Tibial artery (tissue), 4 donors: ENCODE measurements around the gene CASTOR2.

Experiments
- DNase-seq, 2 donors: peaks; one replicate each; pipeline ENCODE4 v3.0.0-alpha.2; 2019
- H3K27ac ChIP-seq, 2 donors: fragments of 200-600 bp; sonication (generic) in 1 of 2; 1 replicate in 1 of 2; 2 replicates in 1 of 2; pipeline ENCODE4 v1.5.1; 2018 to 2019; ENCODE audit warnings: mild to moderate bottlenecking in 1 of 2
- H3K27me3 ChIP-seq, 2 donors: fragments of 200-600 bp; sonication (generic) in 1 of 2; one replicate each; pipeline versions ENCODE4 v1.5.1 to v1.6.0; 2016 to 2019
- H3K36me3 ChIP-seq, 3 donors: fragments of 200-600 bp; sonication (generic) in 2 of 3; one replicate each; pipeline ENCODE4 v1.5.1; 2016 to 2019; ENCODE audit warnings: mild to moderate bottlenecking in 2 of 3
- H3K4me1 ChIP-seq, 4 donors: fragments of 200-600 bp; sonication (generic) in 2 of 4; 1 replicate in 3 of 4; 2 replicates in 1 of 4; pipeline ENCODE4 v1.5.1; 2016 to 2019
- H3K4me3 ChIP-seq, 2 donors: fragments of 200-600 bp; sonication (generic) in 1 of 2; 1 replicate in 1 of 2; 2 replicates in 1 of 2; pipeline ENCODE4 v1.5.1; 2018 to 2019; ENCODE audit warnings: mild to moderate bottlenecking in 2 of 2
- H3K9me3 ChIP-seq, 3 donors: fragments of 200-600 bp; sonication (generic) in 1 of 3; one replicate each; pipeline ENCODE4 v1.5.1; 2016 to 2019
- intact Hi-C: fragments of 100-400 bp; cut with DNase I; formaldehyde crosslinking; loops from one replicate; pipeline ENCODE4 v1.15.0; 2023; ENCODE audit warnings: low total_unique reads
- TF ChIP-seq, protein P1 (sequence below), 2 experiments: fragments of 200-600 bp in 1 of 2; fragments of 450-650 bp in 1 of 2; IDR thresholded peaks; one replicate each; pipeline ENCODE4 v1.5.1; 2017 to 2019; ENCODE audit warnings: antibody characterized with exemption in 2 of 2, mild to moderate bottlenecking in 1 of 2, moderate library complexity in 1 of 2

CASTOR2 gene

GRCh38 chr7:75010036-75010435, 45.5 kb downstream of the CASTOR2 start:
- no peak for DNase-seq
- intact Hi-C loops = no loop called here
- TF ChIP-seq, protein P1, sequence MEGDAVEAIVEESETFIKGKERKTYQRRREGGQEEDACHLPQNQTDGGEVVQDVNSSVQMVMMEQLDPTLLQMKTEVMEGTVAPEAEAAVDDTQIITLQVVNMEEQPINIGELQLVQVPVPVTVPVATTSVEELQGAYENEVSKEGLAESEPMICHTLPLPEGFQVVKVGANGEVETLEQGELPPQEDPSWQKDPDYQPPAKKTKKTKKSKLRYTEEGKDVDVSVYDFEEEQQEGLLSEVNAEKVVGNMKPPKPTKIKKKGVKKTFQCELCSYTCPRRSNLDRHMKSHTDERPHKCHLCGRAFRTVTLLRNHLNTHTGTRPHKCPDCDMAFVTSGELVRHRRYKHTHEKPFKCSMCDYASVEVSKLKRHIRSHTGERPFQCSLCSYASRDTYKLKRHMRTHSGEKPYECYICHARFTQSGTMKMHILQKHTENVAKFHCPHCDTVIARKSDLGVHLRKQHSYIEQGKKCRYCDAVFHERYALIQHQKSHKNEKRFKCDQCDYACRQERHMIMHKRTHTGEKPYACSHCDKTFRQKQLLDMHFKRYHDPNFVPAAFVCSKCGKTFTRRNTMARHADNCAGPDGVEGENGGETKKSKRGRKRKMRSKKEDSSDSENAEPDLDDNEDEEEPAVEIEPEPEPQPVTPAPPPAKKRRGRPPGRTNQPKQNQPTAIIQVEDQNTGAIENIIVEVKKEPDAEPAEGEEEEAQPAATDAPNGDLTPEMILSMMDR (IDR thresholded peaks at IDR 0.05) = no peak

DNA sequence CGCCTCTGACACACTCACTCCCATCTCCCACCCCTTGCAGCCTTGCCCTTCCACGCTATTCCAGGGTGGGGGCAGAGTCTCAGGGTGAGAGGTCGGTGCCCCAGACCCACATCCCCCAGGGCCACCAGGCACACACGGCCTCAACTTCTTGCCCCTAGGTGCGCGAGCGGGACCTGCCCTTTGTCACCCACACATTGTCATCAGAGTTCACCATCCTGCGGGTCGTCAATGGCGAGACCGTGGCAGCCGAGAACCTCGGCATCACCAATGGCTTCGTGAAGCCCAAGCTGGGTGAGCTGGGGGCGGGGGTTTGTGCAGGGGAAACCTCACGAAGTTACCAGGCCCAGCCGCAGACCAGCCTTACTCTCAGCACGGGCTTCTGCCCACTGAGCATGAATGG, 53.3 kb downstream of the CASTOR2 start:
- Histone ChIP-seq H3K27me3 (no peaks in the 10 kb centered on the region), H3K4me1 (no peaks in the 10 kb centered on the region), H3K9me3 (no peaks in the 10 kb centered on the region), H3K27ac (no peak overlapping the region), H3K36me3 (peaks cover 3 to 79% (median 33%) of the 10 kb centered on the region in 3 donors), H3K4me3 (no peak overlapping the region)
- intact Hi-C loops = no loop called here
- no peak for DNase-seq
- TF ChIP-seq, protein P1 (IDR thresholded peaks at IDR 0.05) = no peak

More at GRCh38 chr7:75010036-75010435, 45.5 kb downstream of the CASTOR2 start:
- Histone ChIP-seq H3K27me3 (no peaks in the 10 kb centered on the region), H3K9me3 (no peaks in the 10 kb centered on the region), H3K4me1 (no peaks in the 10 kb centered on the region), H3K36me3 (peaks cover 0 to 36% (median 8%) of the 10 kb centered on the region in 3 donors), H3K27ac (no peak overlapping the region), H3K4me3 (no peak overlapping the region)

- Histone ChIP-seq H3K4me3 (no peak overlapping the region), H3K36me3 (peaks cover 3 to 85% (median 33%) of the 10 kb centered on the region in 3 donors), H3K27ac (no peak overlapping the region), H3K27me3 (no peaks in the 10 kb centered on the region), H3K9me3 (no peaks in the 10 kb centered on the region), H3K4me1 (no peaks in the 10 kb centered on the region)
- no peak for DNase-seq
- intact Hi-C loops = no loop called here
- TF ChIP-seq, protein P1 (IDR thresholded peaks at IDR 0.05) = no peak
Observed at GRCh38 chr7:75018570-75019364, 54.3 kb downstream of the CASTOR2 start.

DNA sequence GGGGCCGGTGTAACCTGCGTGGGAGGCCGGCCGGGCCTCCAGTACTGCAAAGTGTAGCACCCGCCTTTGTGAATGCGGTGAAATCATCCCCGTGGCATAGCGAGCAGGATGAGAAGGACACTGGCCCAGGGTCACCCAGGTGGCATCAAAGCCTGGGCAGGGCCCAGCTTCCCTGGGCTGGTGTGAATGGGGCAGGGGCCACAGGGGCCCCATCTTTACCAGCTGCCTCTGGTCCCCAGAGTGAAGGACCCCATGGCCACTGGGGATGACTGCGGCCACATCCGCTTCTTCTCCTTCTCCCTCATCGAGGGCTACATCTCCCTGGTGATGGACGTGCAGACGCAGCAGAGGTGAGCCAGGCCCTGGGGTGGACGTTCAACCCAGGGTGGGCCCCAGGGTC, 55.3 kb downstream of the CASTOR2 start:
- no peaks in the 10 kb centered on the region for H3K4me1 ChIP-seq
- peaks cover 3 to 92% (median 42%) of the 10 kb centered on the region in 3 donors for H3K36me3 ChIP-seq
- no peaks in the 10 kb centered on the region for H3K27me3 ChIP-seq
- no peak overlapping the region for H3K27ac ChIP-seq
- DNase-seq = no peak
- H3K4me3 ChIP-seq = no peak overlapping the region
- intact Hi-C loops = no loop called here
- TF ChIP-seq, protein P1 (IDR thresholded peaks at IDR 0.05) = no peak
- H3K9me3 ChIP-seq = no peaks in the 10 kb centered on the region

- TF ChIP-seq, protein P1 (IDR thresholded peaks at IDR 0.05) = no peak
- peaks cover 3 to 83% (median 23%) of the 10 kb centered on the region in 3 donors for H3K36me3 ChIP-seq
- intact Hi-C loops = no loop called here
Observed at GRCh38 chr7:75024922-75025321, 60.4 kb downstream of the CASTOR2 start.

More at GRCh38 chr7:75024922-75025321, 60.4 kb downstream of the CASTOR2 start:
- H3K4me1 ChIP-seq = no peaks in the 10 kb centered on the region
- H3K27me3 ChIP-seq = no peaks in the 10 kb centered on the region
- no peaks in the 10 kb centered on the region for H3K9me3 ChIP-seq
- H3K27ac ChIP-seq = no peak overlapping the region
- H3K4me3 ChIP-seq = no peak overlapping the region
- DNase-seq = no peak
